Sigmoid colon (tissue), 4 donors: ENCODE results near the gene PELI2.

Source experiments
- CTCF ChIP-seq, 4 experiments: fragments of 450-650 bp in 3 of 4; fragments of 200-600 bp in 1 of 4; IDR thresholded peaks; one replicate each; pipeline ENCODE4 v1.5.1; 2016 to 2019; ENCODE audit warnings: antibody characterized with exemption in 4 of 4, mild to moderate bottlenecking in 3 of 4, moderate library complexity in 2 of 4
- POLR2A ChIP-seq, 2 donors: fragments of 450-650 bp; IDR thresholded peaks; one replicate each; pipeline ENCODE4 v1.6.1; 2016; ENCODE audit warnings: antibody characterized with exemption in 2 of 2, mild to moderate bottlenecking in 2 of 2, moderate library complexity in 2 of 2
- POLR2AphosphoS5 ChIP-seq, 4 donors: sonication (generic); formaldehyde crosslinking; IDR thresholded peaks; one replicate each; pipeline ENCODE4 v1.6.1; 2017; ENCODE audit warnings: antibody characterized with exemption in 4 of 4

GRCh38 chr14:56300495-56300894 is 182.3 kb downstream of the PELI2 start:
- TF ChIP-seq POLR2A (IDR thresholded peaks at IDR 0.05) = no peak
- TF ChIP-seq POLR2AphosphoS5 (IDR thresholded peaks at IDR 0.05) = no peak
- no peak for TF ChIP-seq CTCF (IDR thresholded peaks at IDR 0.05)
